ENCODE measurements around the gene ZNF649. TPM values are rescaled to one million over a fixed set of nuclear protein-coding genes. Genes with fewer than 3 reads are reported as not detected.

ZNF649 gene
- 10 to 100 TPM; 61.0 to 69.3 TPM for total RNA-seq
- 24.6 TPM for polyA plus RNA-seq (2013, experiment 1 of 2)
- polyA plus RNA-seq (2013, experiment 2 of 2): 21.7 TPM
- long read RNA-seq, experiment 1, partial matches to known transcripts: 0 of 6 reads
- long read RNA-seq, experiment 1, other reads (novel, unspliced or antisense): 2 of 6 reads
- long read RNA-seq, experiment 2, transcript ZNF649-201 (5 exons, 3,197 nt): major isoform, 64 of 70 reads
- long read RNA-seq, experiment 2, partial matches to known transcripts: 3 of 70 reads
- long read RNA-seq, experiment 2, other reads (novel, unspliced or antisense): 3 of 70 reads
- long read RNA-seq, experiment 3, transcript ZNF649-201 (5 exons, 3,197 nt): major isoform, 291 of 346 reads
- long read RNA-seq, experiment 3, partial matches to known transcripts: 6 of 346 reads
- long read RNA-seq, experiment 3, other reads (novel, unspliced or antisense): 48 of 346 reads
- long read RNA-seq, experiment 4, transcript ZNF649-201 (5 exons, 3,197 nt): major isoform, 22 of 26 reads
- long read RNA-seq, experiment 4, partial matches to known transcripts: 0 of 26 reads
- long read RNA-seq, experiment 4, other reads (novel, unspliced or antisense): 4 of 26 reads

DNA sequence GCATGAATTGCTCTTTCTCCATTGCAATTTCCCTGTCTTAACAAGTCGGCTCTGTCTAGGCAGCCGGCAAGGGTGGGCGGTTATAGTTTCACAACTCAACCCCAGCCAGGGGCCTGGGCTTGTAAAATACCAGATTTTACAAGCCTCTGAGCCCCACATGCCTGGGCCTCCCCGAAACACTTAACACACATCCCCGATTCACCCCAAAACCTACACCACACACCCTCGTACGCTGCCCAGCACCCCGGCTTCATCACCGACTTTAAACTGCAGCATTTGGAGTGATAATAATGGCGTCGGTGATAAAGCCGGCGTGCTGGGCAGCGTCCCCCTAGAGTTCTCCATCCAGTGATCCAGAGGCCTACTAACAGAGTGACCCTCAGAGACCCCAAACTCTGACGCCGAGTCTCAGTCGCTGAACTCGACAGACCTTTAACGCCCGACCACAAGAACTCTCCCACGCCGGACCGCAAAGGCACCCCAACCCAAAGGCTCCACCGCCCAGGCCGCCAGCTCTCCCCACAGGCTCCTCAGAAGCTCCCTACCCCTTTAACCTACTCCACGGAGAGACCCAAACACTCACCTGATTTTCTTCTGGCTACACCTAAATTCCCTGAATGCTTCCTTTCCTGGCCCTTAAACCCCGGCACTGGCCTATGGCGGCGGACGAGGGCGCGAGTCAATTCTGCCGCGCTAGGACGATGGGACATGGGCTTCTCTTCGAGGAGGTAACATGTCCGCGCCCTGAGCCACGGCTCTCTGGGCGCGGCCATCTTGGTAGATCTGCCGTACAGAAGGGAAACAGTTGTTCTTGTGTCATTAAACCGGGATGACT, at the start of gene ZNF649:
Gene ZNF649 (minus strand): TSS at position 687 of the 835 bp plus-strand sequence. CDS start 4,910 bp downstream, outside the sequence.
- Mint-ChIP-seq H3K27ac (peak within 1 kb of the TSS; percentile 99), H3K4me1 (peaks cover 16% of the 10 kb centered on the region), H3K4me3 (peak within 1 kb of the TSS; percentile 98), H3K36me3 (ENCODE audit: low read depth) (peaks cover 55% of the 10 kb centered on the region), H3K9me3 (peaks cover 97% of the 10 kb centered on the region), H3K27me3 (ENCODE audit: insufficient read depth) (no peaks in the 10 kb centered on the region)
- 0% methylated on average over 22 to 43 of the region's 43 CpGs for WGBS, 2 experiments (ENCODE audit: insufficient coverage in 1 of 2, insufficient read length in 1 of 2)
- H3K36me3 ChIP-seq (ENCODE audit: control insufficient read depth, insufficient read depth, low read length): peaks cover 33% of the 10 kb centered on the region
- peak within 1 kb of the TSS; percentile 98 for H3K9ac ChIP-seq (ENCODE audit: extremely low read depth, low read length, poor library complexity, severe bottlenecking)
- H3K27ac ChIP-seq (ENCODE audit: low read depth, low read length): peak within 1 kb of the TSS; percentile 30
- H3K4me3 ChIP-seq (ENCODE audit: low read length): peak within 1 kb of the TSS; percentile 91
- H3K27me3 ChIP-seq (ENCODE audit: control insufficient read depth, insufficient read depth, low read length, poor library complexity, severe bottlenecking): no peaks in the 10 kb centered on the region
- H3K9me3 ChIP-seq (ENCODE audit: control insufficient read depth, low read length): peaks cover 81% of the 10 kb centered on the region
- DNase-seq: peak; percentile 95
- TF ChIP-seq, protein P1, sequence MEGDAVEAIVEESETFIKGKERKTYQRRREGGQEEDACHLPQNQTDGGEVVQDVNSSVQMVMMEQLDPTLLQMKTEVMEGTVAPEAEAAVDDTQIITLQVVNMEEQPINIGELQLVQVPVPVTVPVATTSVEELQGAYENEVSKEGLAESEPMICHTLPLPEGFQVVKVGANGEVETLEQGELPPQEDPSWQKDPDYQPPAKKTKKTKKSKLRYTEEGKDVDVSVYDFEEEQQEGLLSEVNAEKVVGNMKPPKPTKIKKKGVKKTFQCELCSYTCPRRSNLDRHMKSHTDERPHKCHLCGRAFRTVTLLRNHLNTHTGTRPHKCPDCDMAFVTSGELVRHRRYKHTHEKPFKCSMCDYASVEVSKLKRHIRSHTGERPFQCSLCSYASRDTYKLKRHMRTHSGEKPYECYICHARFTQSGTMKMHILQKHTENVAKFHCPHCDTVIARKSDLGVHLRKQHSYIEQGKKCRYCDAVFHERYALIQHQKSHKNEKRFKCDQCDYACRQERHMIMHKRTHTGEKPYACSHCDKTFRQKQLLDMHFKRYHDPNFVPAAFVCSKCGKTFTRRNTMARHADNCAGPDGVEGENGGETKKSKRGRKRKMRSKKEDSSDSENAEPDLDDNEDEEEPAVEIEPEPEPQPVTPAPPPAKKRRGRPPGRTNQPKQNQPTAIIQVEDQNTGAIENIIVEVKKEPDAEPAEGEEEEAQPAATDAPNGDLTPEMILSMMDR (conservative IDR thresholded peaks at IDR 0.05): no peak
- peaks cover 6% of the 10 kb centered on the region for H3K4me1 ChIP-seq (ENCODE audit: control insufficient read depth, insufficient read depth, low read length)

DNA sequence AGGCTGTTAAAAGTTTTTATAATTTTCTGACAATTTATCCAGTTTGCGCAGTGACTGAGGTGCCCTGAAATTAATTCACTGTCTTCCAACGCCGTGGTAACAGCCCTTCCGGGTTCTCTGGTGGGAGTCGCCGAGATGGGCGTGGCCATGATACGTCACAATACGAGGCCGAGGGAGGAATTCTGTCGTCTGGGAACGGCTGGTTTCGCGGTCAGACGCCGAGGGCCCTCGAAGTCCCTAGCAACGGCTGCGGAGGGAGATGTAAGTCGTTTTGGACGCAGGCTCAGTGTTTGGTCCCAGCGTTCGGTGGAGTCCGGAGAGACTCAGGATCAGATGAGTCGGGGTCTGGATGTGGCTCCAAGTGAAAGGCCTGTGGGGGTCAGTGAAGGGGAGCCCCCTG, 44.2 kb upstream of the ZNF649 start:
- Histone ChIP-seq H3K9ac (ENCODE audit: extremely low read depth, low read length, poor library complexity, severe bottlenecking) (no peak overlapping the region), H3K27me3 (ENCODE audit: control insufficient read depth, insufficient read depth, low read length, poor library complexity, severe bottlenecking) (no peaks in the 10 kb centered on the region), H3K36me3 (ENCODE audit: control insufficient read depth, insufficient read depth, low read length) (peaks cover 38% of the 10 kb centered on the region), H3K4me3 (ENCODE audit: low read length) (peak overlapping the region; percentile 45), H3K27ac (ENCODE audit: low read depth, low read length) (no peak overlapping the region), H3K9me3 (ENCODE audit: control insufficient read depth, low read length) (peaks cover 90% of the 10 kb centered on the region), H3K4me1 (ENCODE audit: control insufficient read depth, insufficient read depth, low read length) (no peaks in the 10 kb centered on the region)
- DNase-seq: no peak
- TF ChIP-seq, protein P1 (conservative IDR thresholded peaks at IDR 0.05): no peak
- Mint-ChIP-seq H3K36me3 (ENCODE audit: low read depth) (peaks cover 66% of the 10 kb centered on the region), H3K4me1 (no peaks in the 10 kb centered on the region), H3K9me3 (peaks cover 91% of the 10 kb centered on the region), H3K27ac (no peak overlapping the region), H3K27me3 (ENCODE audit: insufficient read depth) (no peaks in the 10 kb centered on the region), H3K4me3 (no peak overlapping the region)
- WGBS, 2 experiments (ENCODE audit: insufficient coverage in 1 of 2, insufficient read length in 1 of 2): 95% methylated on average over 20 to 25 of the region's 25 CpGs

DNA sequence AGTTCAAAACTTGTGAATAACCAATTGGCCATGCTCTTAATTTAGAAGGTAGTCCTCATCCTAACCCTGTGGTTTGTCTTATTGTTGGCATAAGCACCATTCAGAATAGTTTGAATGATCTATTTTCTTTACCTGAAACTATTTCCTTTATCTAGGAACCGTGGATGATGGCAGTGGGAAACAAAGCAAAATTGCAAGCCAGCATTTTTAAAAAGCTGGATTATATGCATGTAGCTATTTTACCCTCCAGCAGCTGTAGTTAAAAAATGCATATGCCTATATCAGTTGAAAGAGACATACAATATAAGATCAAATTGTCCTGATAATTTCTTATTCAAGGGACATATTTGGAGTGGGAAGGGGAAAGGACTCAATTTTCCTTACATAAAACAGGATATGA, 41.8 kb upstream of the ZNF649 start:
- TF ChIP-seq, protein P1 (conservative IDR thresholded peaks at IDR 0.05): no peak
- Histone ChIP-seq H3K9ac (ENCODE audit: extremely low read depth, low read length, poor library complexity, severe bottlenecking) (no peak overlapping the region), H3K27me3 (ENCODE audit: control insufficient read depth, insufficient read depth, low read length, poor library complexity, severe bottlenecking) (no peaks in the 10 kb centered on the region), H3K36me3 (ENCODE audit: control insufficient read depth, insufficient read depth, low read length) (peaks cover 61% of the 10 kb centered on the region), H3K4me3 (ENCODE audit: low read length) (peak overlapping the region; percentile 72), H3K9me3 (ENCODE audit: control insufficient read depth, low read length) (peaks cover 99% of the 10 kb centered on the region), H3K4me1 (ENCODE audit: control insufficient read depth, insufficient read depth, low read length) (no peaks in the 10 kb centered on the region), H3K27ac (ENCODE audit: low read depth, low read length) (no peak overlapping the region)
- DNase-seq: no peak
- WGBS, 2 experiments (ENCODE audit: insufficient coverage in 1 of 2, insufficient read length in 1 of 2): 88 to 100% methylated on average over 1 of the region's 1 CpG
- peaks cover 98% of the 10 kb centered on the region for H3K9me3 Mint-ChIP-seq
- H3K27me3 Mint-ChIP-seq (ENCODE audit: insufficient read depth): no peaks in the 10 kb centered on the region
- no peak overlapping the region for H3K27ac Mint-ChIP-seq
- no peak overlapping the region for H3K4me3 Mint-ChIP-seq
- no peaks in the 10 kb centered on the region for H3K4me1 Mint-ChIP-seq
- peaks cover 82% of the 10 kb centered on the region for H3K36me3 Mint-ChIP-seq (ENCODE audit: low read depth)
